GM21529 (cell line): Measurements from ENCODE around the gene ANK3.

Experiments used
- ATAC-seq: cut with Tn5 transposase; IDR thresholded peaks from one replicate; pipeline ENCODE4 v1.9.1; 2021; ENCODE audit not compliant: unreplicated experiment

The ANK3 gene

GRCh38 chr10:60105295-60105695, 284.4 kb downstream of the ANK3 start:
- ATAC-seq, result no peak

GRCh38 chr10:60101821-60102220, 287.9 kb downstream of the ANK3 start:
- ATAC-seq, result no peak

- ATAC-seq, result peak; percentile 66
Observed at GRCh38 chr10:60099998-60100747, 289.5 kb downstream of the ANK3 start.

GRCh38 chr10:60098677-60099601, 290.7 kb downstream of the ANK3 start:
- ATAC-seq, result no peak

- ATAC-seq, result peak; percentile 57
Observed at GRCh38 chr10:60096761-60097513, 292.7 kb downstream of the ANK3 start.

GRCh38 chr10:60093317-60093716, 296.4 kb downstream of the ANK3 start:
- peak; percentile 70 for ATAC-seq

GRCh38 chr10:60086862-60087261, 302.8 kb downstream of the ANK3 start:
- peak; percentile 85 for ATAC-seq

- peak; percentile 5 for ATAC-seq
Observed at GRCh38 chr10:60086421-60086820, 303.3 kb downstream of the ANK3 start.

- no peak for ATAC-seq
Observed at GRCh38 chr10:60082744-60083344, 306.8 kb downstream of the ANK3 start.

GRCh38 chr10:60082341-60082740, 307.3 kb downstream of the ANK3 start:
- no peak for ATAC-seq

GRCh38 chr10:60073781-60074656, 315.7 kb downstream of the ANK3 start:
- peak; percentile 92 for ATAC-seq

GRCh38 chr10:60073397-60073780, 316.3 kb downstream of the ANK3 start:
- no peak for ATAC-seq

- no peak for ATAC-seq
Observed at GRCh38 chr10:60069311-60069710, 320.4 kb downstream of the ANK3 start.

- ATAC-seq, result no peak
Observed at GRCh38 chr10:60050366-60050765, 339.3 kb downstream of the ANK3 start.

- no peak for ATAC-seq
Observed at GRCh38 chr10:60048091-60048501, 341.6 kb downstream of the ANK3 start.

- ATAC-seq, result no peak
Observed at GRCh38 chr10:60045571-60045970, 344.1 kb downstream of the ANK3 start.

GRCh38 chr10:60044971-60045370, 344.7 kb downstream of the ANK3 start:
- no peak for ATAC-seq

GRCh38 chr10:60044242-60044641, 345.4 kb downstream of the ANK3 start:
- no peak for ATAC-seq

GRCh38 chr10:60043561-60044241, 346.0 kb downstream of the ANK3 start:
- ATAC-seq, result no peak
